SK-N-MC (cell line): ENCODE data around the gene SCN11A.

ENCODE experiments used
- EZH2 ChIP-seq: fragments of 200-600 bp; sonication (generic); IDR thresholded peaks from one replicate; pipeline ENCODE4 v1.6.1; 2017; ENCODE audit warnings: antibody characterized with exemption
- POLR2AphosphoS5 ChIP-seq: IDR thresholded peaks from 2 replicates; pipeline ENCODE4 v1.6.1; 2012; ENCODE audit warnings: mild to moderate bottlenecking, low read depth, low read length, borderline replicate concordance

GRCh38 chr3:39099738-39100499, 48.2 kb upstream of the SCN11A start:
- no peak for TF ChIP-seq EZH2
- TF ChIP-seq POLR2AphosphoS5, result no peak
